Stimulated activated naive CD4-positive, alpha-beta T cell treated with Interleukin-2 at 50 U/mL for 16 hours (primary cell): ENCODE data around the gene FAM83C.

Experiments
- DNase-seq: peaks from one replicate; lab custom pipeline; 2025; lab: John Stamatoyannopoulos, UW

Gene FAM83C

DNA sequence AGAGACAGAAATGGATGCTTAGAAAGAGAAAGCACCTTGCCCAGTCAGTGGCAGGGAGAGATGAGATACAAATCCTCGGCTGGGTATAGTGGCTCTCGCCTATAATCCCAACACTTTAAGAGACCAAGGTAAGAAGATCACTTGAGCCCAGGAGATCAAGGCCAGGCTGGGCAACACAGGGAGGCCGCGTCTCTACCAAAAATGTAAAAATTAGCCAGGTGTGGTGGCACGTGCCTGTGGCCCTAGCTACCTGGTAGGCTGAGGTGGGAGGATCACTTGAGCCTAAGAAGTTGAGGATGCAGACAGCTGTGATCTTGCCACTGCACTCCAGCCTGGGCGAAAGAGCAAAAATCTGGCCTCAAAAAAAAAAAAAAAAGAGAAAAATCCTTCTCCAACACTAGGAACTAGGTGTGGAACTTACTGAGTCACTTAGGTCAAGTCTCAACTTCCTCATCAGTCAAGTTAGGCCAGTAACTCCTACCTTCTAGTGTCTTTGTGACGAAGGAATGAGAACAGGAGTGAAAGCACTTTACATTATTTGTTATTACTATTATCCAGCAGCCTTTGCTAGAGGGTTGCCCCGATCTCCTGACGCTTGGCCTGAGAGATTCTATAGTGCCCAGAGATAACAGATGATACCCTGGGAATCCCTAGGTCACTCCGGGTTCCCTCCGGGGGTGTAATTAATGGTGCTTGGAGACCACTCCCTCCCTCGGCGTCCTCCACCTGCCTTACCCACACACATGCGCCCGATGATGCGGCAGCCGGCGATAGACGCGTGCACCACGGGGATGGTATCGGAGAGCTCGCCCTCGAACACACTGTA lies 8.6 kb downstream of the FAM83C start:
- DNase-seq = no peak

DNA sequence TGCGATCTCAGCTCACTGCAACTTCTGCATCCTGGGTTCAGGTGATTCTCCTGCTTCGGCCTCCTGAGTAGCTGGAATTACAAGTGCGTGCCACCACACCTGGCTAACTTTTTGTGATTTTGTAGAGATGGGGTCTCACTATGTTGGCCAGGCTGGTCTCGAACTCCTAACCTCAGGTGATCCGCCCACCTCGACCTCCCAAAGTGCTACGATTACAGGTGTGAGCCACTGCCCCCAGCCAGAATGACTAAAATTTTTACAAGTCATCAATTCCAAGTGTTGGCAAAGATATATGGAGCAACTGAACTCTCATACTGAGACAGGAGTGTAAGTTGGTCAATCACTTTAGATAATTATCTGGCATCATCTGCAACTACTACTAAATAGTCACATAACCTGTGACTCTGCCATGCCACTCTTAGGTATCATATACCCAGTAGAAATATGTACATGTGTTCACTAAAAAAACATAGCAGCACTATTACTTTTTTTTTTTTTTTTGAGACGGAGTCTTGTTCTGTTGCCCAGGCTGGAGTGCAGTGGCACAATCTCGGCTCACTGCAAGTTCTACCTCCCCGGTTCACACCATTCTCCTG lies 10.6 kb downstream of the FAM83C start:
- no peak for DNase-seq

GRCh38 chr20:35280523-35280922 lies 11.7 kb downstream of the FAM83C start:
- DNase-seq = no peak

DNA sequence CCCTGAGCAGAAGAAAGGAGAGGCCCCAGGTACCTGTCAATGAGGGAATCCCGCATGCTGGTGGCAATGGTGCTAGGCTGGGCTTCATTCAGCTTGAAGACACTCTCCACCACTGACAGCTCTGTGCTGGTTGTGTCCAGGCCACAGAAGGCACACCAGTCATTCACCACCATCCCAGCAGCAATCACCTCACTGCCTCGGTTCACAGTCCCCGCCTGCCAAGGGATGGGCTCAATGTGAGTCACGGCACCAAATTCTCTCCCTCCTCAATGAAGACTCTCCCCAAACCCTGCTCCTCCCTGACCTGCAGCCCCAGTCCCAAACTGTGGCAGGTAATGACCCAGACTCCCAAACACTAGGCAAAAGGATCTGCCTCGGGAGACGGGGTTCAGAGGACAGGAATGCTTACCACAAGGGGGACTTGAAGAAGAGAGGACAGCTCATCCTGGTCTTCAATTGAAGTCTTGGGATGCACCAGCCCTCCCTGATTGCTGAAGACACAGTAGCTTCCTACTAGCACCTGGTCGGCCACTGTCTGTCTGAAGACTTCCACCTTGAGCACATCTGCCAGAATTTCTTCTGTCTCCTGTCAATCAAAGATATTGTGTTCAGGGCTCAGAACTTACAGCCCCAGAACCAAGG lies 12.6 kb downstream of the FAM83C start:
- DNase-seq = no peak

DNA sequence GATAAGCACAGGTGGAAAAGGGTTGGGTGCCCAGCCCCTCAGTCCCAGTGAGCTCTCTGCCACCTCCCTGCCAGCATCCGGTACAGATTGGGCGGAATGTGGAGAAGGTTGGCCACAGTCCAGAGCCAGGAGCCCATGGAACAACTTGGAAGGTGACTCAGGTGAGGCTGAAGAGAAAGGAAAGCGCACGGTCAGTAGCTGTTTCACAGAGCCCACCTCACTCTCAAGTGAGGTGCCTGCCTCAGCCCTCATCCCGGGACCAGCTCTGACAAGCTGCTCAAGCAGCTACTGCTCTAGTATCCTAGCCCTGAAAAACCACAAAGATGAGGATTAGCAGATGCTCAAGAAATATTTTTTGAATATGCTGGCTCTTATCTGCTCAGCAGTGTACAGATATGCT lies 13.2 kb downstream of the FAM83C start:
- DNase-seq = no peak

DNA sequence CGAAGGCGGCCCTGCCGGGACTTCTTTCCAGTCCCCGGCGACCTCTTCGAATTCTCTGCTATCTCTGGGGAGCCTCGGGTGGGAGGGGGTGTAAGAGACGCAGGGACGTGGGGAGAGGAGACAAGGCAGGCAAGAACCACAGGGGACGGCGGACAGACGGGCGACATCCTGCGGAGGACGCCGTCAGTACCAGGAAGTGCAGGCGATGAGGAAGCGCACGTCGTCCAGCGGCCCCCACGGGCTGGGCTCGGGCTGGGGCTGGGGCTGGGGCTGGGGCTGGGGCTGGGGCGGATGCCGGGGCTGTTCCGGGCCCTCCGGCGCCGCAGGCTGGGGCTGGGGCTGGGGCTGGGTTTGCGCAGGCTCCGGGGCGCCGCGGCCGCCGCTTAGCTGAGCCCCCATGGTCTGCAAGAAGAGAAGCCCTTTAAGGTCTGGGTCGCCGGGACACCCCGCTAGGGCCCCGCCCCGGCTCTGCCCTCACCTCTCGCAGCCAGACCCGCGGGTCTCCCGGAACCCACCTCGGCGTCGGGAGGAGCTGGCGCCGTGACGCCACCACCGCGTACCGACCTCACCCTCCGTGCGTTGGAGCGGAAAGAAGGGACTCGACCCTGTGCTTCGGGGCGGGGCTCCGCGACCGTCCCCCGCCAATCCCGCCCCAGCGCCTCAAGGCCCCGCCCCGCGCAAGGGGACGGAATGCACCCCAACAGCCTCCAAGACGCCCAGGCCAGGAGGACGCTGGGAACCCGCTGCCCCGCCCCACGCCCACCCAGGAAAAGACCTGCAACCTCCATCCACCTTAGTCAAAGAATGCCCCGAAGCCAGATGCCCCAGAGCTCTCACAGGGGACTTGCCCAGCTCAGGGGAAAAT lies 14.5 kb downstream of the FAM83C start, which contains the start of gene MMP24OS:
Gene MMP24OS, minus strand, starts transcription at position 592 of the 865 bp plus-strand sequence. Its CDS starts 193 bp downstream, at position 399.
- peak; percentile 86 for DNase-seq

DNA sequence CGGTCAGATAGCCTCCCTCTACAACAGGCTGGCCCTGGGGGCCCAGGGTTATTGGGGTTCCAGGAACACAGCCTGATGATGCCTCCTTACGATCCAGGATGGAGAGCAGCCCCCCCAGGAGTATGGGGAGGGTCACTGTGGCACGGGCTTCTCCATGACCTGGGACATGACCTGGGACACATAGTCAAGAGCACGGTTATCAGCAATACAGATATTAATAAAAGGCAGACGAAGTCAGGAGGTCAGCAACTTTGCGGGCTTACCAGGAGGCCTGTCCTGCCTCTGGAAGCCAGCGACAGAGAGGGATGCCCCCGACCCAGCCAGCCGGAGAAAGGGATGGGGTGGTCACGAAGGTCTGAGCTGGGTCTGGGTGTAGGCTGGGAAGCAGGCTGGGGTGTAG lies 15.1 kb downstream of the FAM83C start:
- DNase-seq = no peak

GRCh38 chr20:35276408-35276807 lies 15.8 kb downstream of the FAM83C start:
- DNase-seq = no peak

- DNase-seq = no peak
Measured at GRCh38 chr20:35275741-35276251, 16.4 kb downstream of the FAM83C start.

DNA sequence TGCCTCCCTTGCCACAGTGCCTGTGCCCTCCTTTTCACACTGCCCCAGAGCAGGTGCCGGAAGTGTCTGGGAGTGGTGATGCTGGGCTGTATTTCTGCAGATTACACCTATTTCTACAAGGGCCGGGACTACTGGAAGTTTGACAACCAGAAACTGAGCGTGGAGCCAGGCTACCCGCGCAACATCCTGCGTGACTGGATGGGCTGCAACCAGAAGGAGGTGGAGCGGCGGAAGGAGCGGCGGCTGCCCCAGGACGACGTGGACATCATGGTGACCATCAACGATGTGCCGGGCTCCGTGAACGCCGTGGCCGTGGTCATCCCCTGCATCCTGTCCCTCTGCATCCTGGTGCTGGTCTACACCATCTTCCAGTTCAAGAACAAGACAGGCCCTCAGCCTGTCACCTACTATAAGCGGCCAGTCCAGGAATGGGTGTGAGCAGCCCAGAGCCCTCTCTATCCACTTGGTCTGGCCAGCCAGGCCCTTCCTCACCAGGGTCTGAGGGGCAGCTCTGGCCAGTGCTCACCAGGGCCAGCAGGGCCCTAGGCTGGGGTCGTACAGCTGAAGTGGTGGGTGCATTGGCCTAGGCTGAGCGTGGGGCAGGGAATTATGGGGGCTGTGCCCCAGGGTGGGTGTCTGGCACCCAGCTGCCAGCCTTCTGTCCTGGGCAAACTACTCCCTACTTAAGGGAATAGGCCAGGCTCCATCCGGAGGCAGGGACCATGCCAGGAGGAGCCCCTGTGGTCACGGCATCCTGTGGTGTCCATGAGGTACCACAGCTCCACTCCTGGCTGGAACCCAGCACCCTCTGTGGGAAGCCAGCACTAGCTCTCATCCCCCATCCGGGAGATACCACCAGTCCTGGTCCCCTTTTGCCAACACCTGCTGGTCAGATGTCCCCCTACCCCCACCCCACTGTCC lies 17.8 kb downstream of the FAM83C start:
- no peak for DNase-seq

DNA sequence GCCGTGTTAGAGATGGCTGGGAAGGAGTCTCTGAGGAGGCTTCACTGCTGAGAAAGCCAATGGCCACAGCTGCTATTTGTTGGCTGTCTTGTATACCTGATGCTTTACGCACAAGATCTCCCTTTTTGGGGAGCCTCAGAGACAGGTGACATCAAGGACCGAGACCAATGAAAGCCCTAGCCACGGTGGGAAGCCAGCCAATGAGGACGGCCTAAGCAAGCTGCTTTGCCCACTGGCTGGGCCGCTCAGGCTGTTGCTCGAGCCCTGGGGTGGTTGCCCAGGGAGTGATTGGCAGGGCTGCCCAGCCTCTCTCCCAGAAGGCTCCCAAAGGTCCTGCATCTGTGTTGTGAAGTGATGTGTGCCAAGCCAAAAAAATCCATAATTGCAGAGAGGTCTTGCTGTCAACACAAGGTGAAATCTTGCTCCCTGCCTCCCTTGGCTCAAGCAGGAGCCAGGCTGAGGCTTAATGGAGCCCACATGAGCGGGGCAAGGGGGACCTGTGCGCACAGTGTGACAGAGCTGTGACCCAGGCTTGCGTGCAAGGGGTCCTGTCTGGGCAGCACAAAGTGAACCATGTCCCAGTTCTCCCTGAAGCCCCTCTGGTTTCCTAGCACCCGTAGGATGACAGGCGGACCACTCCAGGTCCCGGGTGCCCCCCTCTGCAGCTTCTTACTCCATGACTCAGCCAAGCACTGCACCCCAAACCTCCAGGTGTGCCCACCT lies 18.6 kb downstream of the FAM83C start:
- DNase-seq = no peak

DNA sequence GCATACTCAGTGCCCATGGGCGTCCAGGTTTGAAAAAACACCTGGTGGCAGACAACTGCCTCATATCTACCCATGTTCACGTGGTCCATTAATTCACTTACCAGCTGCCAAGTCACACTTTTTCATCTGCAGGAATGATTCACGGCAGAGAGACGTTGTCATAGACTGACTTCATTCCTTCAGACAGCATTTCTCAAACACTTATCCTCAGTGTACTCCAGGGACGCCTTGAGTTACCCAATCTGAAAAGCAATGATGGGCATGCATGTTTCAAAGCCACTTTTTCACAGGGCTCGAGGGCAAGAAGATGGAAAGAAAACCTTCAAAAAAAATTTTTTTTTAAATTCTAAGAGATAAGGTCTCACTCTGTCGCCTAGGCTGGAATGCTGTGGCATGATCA lies 20.3 kb downstream of the FAM83C start:
- DNase-seq = no peak

GRCh38 chr20:35271073-35271882 lies 20.9 kb downstream of the FAM83C start:
- no peak for DNase-seq

GRCh38 chr20:35270021-35270902 lies 22.0 kb downstream of the FAM83C start:
- DNase-seq = no peak

DNA sequence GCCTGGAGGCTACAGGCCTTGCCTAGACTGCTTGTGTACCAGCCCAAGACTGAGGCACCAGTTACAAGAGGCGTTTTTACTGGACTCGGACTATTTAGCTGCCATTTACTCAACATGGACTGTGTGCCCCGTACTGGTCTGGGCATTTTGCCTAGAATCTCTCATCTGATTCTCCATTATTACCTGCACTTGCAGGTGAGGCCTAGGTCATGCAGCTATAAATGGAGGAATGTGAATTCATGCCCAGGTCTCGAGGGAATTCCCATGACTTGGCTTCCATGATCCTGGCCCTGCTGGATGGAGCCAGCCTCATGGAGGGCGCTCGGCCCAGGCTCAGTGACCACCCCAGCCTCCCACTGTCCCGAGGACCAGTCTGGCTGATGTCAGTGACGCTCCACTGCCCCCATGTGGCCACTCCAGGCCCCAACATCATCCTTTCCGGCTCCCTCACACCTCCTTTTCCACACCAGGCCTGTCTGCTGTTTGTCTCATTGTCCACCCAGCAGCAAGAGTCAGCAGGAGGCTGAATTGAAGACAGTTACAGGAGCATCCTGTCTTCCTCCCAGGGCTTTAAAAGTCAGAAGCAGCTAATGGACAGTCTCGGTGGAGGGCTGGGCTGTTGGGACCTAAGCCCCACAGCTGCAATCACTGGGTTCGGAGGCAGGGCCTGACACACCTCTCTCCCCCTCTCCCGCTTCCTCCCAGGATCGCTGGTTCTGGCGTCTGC lies 23.0 kb downstream of the FAM83C start:
- DNase-seq = peak; percentile 23

GRCh38 chr20:35267092-35267491 lies 25.1 kb downstream of the FAM83C start:
- DNase-seq = no peak

GRCh38 chr20:35264755-35265154 lies 27.5 kb downstream of the FAM83C start:
- no peak for DNase-seq
